Fibroblast of villous mesenchyme (primary cell): ENCODE results near the gene NDFIP2. TPM values are rescaled to one million over a fixed set of nuclear protein-coding genes. Genes with fewer than 3 reads are reported as not detected.
"Not testable (repeated sequence)": the region's sequence is repeated elsewhere in the genome, so short reads cannot be mapped to it uniquely, and the experiment has no call there.

Experiments
- DNase-seq: peaks from one replicate; pipeline ENCODE4 v3.0.0-alpha.2; 2010; ENCODE audit warnings: low read depth
- H3K4me3 ChIP-seq: 2 replicates; pipeline ENCODE4 v1.5.1; 2011; ENCODE audit warnings: low read depth, mild to moderate bottlenecking, low read length
- total RNA-seq: library from RNA; depleted of rRNA; stranded (reverse); fragments of >200 nt; gene quantifications from 2 replicates; pipeline ENCODE4 v1.2.3, GENCODE V29; 2012
- TF ChIP-seq, protein P1 (sequence below): IDR thresholded peaks from 2 replicates; pipeline ENCODE4 v1.5.1; 2012; ENCODE audit warnings: low read depth, mild to moderate bottlenecking, low read length; ENCODE audit not compliant: insufficient read depth

The NDFIP2 gene
- total RNA-seq, 1 donor = 131 TPM

DNA sequence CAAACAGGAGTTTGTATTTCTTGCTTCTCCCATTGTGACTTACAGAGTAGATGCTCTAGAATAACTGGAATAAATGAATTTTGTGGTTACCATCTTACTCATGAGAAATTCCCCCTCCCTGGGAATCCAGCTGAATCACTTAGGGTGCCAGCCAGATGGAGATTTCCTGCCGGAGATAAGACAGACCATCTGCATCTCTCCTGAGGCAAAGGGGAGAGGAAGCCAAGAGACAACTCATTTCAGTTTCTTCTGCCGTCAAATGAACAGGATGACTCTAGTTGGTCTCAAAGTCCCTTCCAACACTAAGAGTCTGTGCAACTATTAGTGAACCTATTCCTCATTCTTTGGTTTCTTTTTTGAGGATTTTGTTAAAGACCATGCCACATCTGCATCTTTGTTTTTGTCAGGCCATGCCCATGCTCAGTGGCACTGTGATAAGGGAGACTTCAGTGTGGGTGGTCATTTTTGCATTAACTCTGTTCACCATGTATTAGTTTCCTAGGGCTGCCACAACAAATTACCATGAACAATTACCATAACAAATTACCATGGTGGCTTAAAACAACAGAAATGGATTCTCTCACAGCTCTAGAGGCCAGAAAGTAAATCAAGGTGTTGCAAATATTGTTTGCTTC is 112.8 kb downstream of the NDFIP2 start:
- no peak overlapping the region for H3K4me3 ChIP-seq
- DNase-seq = no peak
- TF ChIP-seq, protein P1, sequence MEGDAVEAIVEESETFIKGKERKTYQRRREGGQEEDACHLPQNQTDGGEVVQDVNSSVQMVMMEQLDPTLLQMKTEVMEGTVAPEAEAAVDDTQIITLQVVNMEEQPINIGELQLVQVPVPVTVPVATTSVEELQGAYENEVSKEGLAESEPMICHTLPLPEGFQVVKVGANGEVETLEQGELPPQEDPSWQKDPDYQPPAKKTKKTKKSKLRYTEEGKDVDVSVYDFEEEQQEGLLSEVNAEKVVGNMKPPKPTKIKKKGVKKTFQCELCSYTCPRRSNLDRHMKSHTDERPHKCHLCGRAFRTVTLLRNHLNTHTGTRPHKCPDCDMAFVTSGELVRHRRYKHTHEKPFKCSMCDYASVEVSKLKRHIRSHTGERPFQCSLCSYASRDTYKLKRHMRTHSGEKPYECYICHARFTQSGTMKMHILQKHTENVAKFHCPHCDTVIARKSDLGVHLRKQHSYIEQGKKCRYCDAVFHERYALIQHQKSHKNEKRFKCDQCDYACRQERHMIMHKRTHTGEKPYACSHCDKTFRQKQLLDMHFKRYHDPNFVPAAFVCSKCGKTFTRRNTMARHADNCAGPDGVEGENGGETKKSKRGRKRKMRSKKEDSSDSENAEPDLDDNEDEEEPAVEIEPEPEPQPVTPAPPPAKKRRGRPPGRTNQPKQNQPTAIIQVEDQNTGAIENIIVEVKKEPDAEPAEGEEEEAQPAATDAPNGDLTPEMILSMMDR = no peak

DNA sequence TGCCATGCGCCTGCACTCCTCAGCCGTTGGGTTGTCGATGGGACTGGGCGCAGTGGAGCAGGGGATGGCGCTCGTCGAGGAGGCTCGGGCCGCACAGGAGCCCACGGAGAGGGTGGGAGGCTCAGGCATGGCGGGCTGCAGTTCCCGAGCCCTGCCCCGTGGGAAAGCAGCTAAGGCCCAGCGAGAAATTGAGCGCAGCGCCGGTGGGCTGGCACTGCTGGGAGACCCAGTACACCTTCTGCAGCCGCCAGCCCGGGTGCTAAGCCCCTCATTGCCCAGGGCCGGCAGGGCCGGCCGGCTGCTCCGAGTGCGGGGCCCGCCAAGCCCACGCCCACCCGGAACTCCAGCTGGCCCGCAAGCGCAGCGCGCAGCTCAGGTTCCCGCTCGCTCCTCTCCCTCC is 119.2 kb downstream of the NDFIP2 start:
- DNase-seq = not testable (repeated sequence)

DNA sequence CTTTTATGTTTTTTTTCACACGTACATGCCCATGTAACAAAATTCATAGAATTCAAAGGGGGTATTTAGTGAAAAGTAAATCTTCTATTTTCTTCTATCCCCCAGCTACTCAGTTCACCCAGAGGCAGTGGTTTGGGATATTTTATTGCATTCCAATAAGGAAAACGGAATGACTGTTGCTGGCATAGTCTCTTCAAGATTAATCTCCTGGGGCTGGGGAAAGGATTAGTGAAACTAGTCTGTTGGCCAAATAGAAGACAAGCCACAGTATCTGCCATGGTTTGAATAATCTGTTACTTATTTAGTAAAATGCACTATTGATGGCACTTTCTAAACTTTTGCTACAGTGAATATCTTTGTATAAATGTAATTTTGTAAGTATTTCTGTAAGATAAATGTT is 122.0 kb downstream of the NDFIP2 start:
- DNase-seq = no peak
- no peak overlapping the region for H3K4me3 ChIP-seq
- TF ChIP-seq, protein P1 = no peak

More for the DNA sequence above, 119.2 kb downstream of the NDFIP2 start:
- not testable (repeated sequence) for H3K4me3 ChIP-seq

DNA sequence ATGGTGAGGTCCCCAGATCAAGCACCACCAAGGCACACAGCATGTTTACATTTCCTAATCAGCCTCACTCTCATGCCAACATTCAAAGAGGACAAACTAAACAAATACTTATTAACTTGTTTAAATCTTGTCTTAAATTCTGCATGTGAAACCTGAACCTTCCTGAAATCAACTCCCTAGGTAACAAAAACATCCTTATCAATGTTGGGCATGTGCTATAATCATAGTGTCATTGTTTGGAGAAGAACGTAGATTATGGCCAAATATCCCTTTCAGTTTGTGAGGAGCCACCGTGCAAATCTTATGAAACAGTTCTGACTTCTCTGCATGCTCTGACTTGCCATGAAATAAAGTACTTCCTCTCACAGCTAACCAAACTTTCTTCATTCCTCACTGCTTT is 123.8 kb downstream of the NDFIP2 start:
- DNase-seq = no peak
- TF ChIP-seq, protein P1 = no peak
- H3K4me3 ChIP-seq = no peak overlapping the region

Other genes with a start within 250 kb of the NDFIP2 start
- 35.1 and 50.5 TPM in 2 replicates for gene RBM26, start 74.9 kb upstream of the NDFIP2 start, total RNA-seq